ENCODE measurements around the gene STAC. TPM values are rescaled to one million over a fixed set of nuclear protein-coding genes. Genes with fewer than 3 reads are reported as not detected.
A peak's percentile ranks its signal among the peaks of the same experiment; 100 is the strongest.

STAC gene
- total RNA-seq, 1 experiment from 2014 or later: not detected

GRCh38 chr3:36596419-36596818, 216.1 kb downstream of the STAC start:
- no peaks in the 10 kb centered on the region for H3K9me3 Mint-ChIP-seq (ENCODE audit: unreplicated experiment)
- intact Hi-C loops (cut with micrococcal nuclease; ENCODE audit: unreplicated experiment): no loop called here
- peaks cover 2% of the 10 kb centered on the region for H3K27me3 Mint-ChIP-seq (ENCODE audit: insufficient read depth, unreplicated experiment)
- no peak overlapping the region for H3K27ac Mint-ChIP-seq (ENCODE audit: unreplicated experiment)
- no peaks in the 10 kb centered on the region for H3K4me1 Mint-ChIP-seq (ENCODE audit: low read depth, unreplicated experiment)
- Histone ChIP-seq H3K27me3 (replicated peaks; ENCODE audit: control insufficient read depth, insufficient read depth, low read length) (no peaks in the 10 kb centered on the region), H3K4me3 (ENCODE audit: low read depth, low read length) (no peak overlapping the region), H3K4me1 (no peaks in the 10 kb centered on the region), H3K36me3 (ENCODE audit: control insufficient read depth, insufficient read depth, low read length) (no peaks in the 10 kb centered on the region), H3K9me3 (no peaks in the 10 kb centered on the region)
- TF ChIP-seq CTCF (IDR thresholded peaks at IDR 0.05; ENCODE audit: insufficient read depth in 1 of 2, low read depth in 1 of 2, low read length in 1 of 2, severe bottlenecking in 1 of 2, unreplicated experiment in 1 of 2): no peak
- H3K4me3 Mint-ChIP-seq (ENCODE audit: unreplicated experiment): no peak overlapping the region
- ChIA-PET POLR2A (no interaction called here), CTCF (no interaction called here)
- no peak for DNase-seq
- H3K36me3 Mint-ChIP-seq (ENCODE audit: insufficient read depth, unreplicated experiment): no peaks in the 10 kb centered on the region
- BruUV-seq (replicated peaks): no TSS peak

- no peaks in the 10 kb centered on the region for H3K4me1 ChIP-seq
- TF ChIP-seq CTCF (IDR thresholded peaks at IDR 0.05; ENCODE audit: insufficient read depth in 1 of 2, low read depth in 1 of 2, low read length in 1 of 2, severe bottlenecking in 1 of 2, unreplicated experiment in 1 of 2): no peak
- no TSS peak for BruUV-seq (replicated peaks)
- ChIA-PET POLR2A (no interaction called here), CTCF (no interaction called here)
- H3K36me3 ChIP-seq (ENCODE audit: control insufficient read depth, insufficient read depth, low read length): no peaks in the 10 kb centered on the region
- H3K9me3 Mint-ChIP-seq (ENCODE audit: unreplicated experiment): no peaks in the 10 kb centered on the region
- peak in 1 of 2 experiments; percentile 29 for DNase-seq
- H3K4me1 Mint-ChIP-seq (ENCODE audit: low read depth, unreplicated experiment): no peaks in the 10 kb centered on the region
- no peaks in the 10 kb centered on the region for H3K27me3 ChIP-seq (replicated peaks; ENCODE audit: control insufficient read depth, insufficient read depth, low read length)
- no peak overlapping the region for H3K4me3 ChIP-seq (ENCODE audit: low read depth, low read length)
- H3K4me3 Mint-ChIP-seq (ENCODE audit: unreplicated experiment): no peak overlapping the region
- H3K36me3 Mint-ChIP-seq (ENCODE audit: insufficient read depth, unreplicated experiment): no peaks in the 10 kb centered on the region
- no peaks in the 10 kb centered on the region for H3K9me3 ChIP-seq
- intact Hi-C loops (cut with micrococcal nuclease; ENCODE audit: unreplicated experiment): no loop called here
- H3K27ac Mint-ChIP-seq (ENCODE audit: unreplicated experiment): no peak overlapping the region
- peaks cover 7% of the 10 kb centered on the region for H3K27me3 Mint-ChIP-seq (ENCODE audit: insufficient read depth, unreplicated experiment)
Observed at GRCh38 chr3:36597422-36597821, 217.1 kb downstream of the STAC start.

Data from Caco-2 (cell line).